ENCODE measurements around the gene ITGA5.

DNA sequence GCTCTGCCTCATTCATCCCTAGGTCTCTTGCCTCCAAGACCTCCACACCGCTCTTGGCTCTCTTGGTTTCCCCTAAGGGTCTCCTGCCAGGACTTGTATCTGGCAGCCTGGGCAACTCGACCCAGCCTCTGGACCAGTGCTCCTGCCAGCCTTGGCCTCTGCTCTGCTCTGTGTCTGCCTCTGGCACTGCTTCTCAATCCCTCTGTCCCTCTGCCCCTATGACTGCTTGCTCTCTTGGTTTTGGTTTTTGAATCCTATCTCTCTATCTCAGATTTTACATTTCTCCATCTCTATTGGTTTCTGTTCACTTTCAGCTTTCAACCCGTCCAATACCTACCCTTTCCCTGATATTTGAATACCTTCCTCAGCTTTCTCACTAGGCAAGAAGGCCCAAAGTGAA is 6.3 kb downstream of the ITGA5 start:
- TF ChIP-seq, protein P1, sequence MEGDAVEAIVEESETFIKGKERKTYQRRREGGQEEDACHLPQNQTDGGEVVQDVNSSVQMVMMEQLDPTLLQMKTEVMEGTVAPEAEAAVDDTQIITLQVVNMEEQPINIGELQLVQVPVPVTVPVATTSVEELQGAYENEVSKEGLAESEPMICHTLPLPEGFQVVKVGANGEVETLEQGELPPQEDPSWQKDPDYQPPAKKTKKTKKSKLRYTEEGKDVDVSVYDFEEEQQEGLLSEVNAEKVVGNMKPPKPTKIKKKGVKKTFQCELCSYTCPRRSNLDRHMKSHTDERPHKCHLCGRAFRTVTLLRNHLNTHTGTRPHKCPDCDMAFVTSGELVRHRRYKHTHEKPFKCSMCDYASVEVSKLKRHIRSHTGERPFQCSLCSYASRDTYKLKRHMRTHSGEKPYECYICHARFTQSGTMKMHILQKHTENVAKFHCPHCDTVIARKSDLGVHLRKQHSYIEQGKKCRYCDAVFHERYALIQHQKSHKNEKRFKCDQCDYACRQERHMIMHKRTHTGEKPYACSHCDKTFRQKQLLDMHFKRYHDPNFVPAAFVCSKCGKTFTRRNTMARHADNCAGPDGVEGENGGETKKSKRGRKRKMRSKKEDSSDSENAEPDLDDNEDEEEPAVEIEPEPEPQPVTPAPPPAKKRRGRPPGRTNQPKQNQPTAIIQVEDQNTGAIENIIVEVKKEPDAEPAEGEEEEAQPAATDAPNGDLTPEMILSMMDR (IDR thresholded peaks at IDR 0.05): no peak
- no peak for TF ChIP-seq POLR2A (IDR thresholded peaks at IDR 0.05)
